ENCODE data around the gene TEX36. TPM values are rescaled to one million over a fixed set of nuclear protein-coding genes. Genes with fewer than 3 reads are reported as not detected.

TEX36 gene
- total RNA-seq, 1 experiment from 2014 or later: 0.25 TPM

DNA sequence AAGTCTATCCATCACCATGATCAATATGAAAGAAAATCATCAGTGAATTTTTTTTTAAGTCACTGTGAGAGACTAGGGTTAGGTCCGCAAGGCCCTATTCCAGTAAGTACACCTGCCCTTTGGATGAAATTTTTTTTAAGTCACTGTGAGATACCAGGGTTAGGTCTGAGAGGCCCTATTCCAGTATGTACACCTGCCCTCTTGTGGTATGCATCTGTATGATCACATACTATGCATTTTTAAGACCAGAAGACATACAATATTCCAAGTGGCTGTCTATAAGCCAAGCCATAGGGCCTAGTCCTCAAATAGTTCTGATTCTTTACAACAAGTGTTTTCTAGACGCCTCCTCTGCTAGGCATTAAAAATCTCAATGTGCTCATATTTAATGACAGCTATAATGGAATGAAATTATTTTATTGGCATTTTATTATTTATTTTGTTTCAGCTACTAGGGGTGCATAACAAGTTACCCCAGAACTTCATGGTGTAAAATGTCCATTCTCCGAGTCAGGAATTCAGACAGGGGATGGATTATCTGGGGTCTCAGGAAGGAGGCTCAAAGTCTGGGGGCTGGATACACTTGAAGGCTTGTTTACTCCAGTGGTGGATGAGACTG lies 53.1 kb downstream of the TEX36 start:
- H3K9ac ChIP-seq (ENCODE audit: low read length): no peak overlapping the region
- intact Hi-C loops (cut with micrococcal nuclease): loop anchor here (2.0 to 5.0 kb wide), 4 partner anchors 108 to 638 kb away; partner anchors contain the start of gene CTBP2
- POLR2A ChIA-PET: no interaction called here

More for the DNA sequence above, 53.1 kb downstream of the TEX36 start:
- no peak overlapping the region for H3K4me3 ChIP-seq (replicated peaks in 1 of 2; ENCODE audit: low read depth in 1 of 2, low read length in 2 of 2)
- ChIA-PET RAD21 (ENCODE audit: low non-redundant PET in 1 of 2, low total read pairs in 2 of 2, uncharacterized antibody in 2 of 2, unreplicated experiment in 2 of 2) (interaction anchor here in 1 of 2 experiments (1.4 kb wide), 1 partner anchor 637 kb away, joined by 3 read pairs; no protein-coding TSS in a partner anchor), CTCF (interaction anchor here (0.7 to 1.7 kb wide), 5 partner anchors 12 to 637 kb away, joined by 3 to 6 read pairs (median 3); no protein-coding TSS in a partner anchor)
- no peaks in the 10 kb centered on the region for H3K9me2 ChIP-seq (ENCODE audit: insufficient read depth)
- no peak overlapping the region for H3K27ac ChIP-seq (ENCODE audit: low read depth, low read length)
- no peaks in the 10 kb centered on the region for H3K9me3 ChIP-seq (ENCODE audit: control insufficient read depth in 1 of 2, insufficient read depth in 1 of 2, low read depth in 1 of 2, low read length in 2 of 2)
- peak; percentile 90 for ATAC-seq
- peaks cover 10 to 11% of the 10 kb centered on the region in 2 experiments; a peak in 3 of 4 replicates for H3K4me1 ChIP-seq (ENCODE audit: control insufficient read depth in 1 of 2, insufficient read depth in 2 of 2, low read length in 2 of 2)
- H2AFZ ChIP-seq (ENCODE audit: low read depth, low read length, poor library complexity, severe bottlenecking): no peak overlapping the region
- no TSS peak for BruUV-seq (replicated peaks)
- TF ChIP-seq RAD21 (IDR thresholded peaks at IDR 0.05; ENCODE audit: low read depth) (peak; percentile 90), CEBPB (IDR thresholded peaks at IDR 0.05; ENCODE audit: low read depth) (no peak), CBX3 (IDR thresholded peaks at IDR 0.05; ENCODE audit: low read depth) (0 out of 2 replicates have a peak, but pooled peaks have one; percentile 28), ELF1 (IDR thresholded peaks at IDR 0.05; ENCODE audit: borderline replicate concordance, low read depth) (no peak), ZNF274 (IDR thresholded peaks at IDR 0.05; ENCODE audit: low read depth, low read length) (no peak), SP1 (IDR thresholded peaks at IDR 0.05; ENCODE audit: low read depth) (no peak)
- TF ChIP-seq, protein P1, sequence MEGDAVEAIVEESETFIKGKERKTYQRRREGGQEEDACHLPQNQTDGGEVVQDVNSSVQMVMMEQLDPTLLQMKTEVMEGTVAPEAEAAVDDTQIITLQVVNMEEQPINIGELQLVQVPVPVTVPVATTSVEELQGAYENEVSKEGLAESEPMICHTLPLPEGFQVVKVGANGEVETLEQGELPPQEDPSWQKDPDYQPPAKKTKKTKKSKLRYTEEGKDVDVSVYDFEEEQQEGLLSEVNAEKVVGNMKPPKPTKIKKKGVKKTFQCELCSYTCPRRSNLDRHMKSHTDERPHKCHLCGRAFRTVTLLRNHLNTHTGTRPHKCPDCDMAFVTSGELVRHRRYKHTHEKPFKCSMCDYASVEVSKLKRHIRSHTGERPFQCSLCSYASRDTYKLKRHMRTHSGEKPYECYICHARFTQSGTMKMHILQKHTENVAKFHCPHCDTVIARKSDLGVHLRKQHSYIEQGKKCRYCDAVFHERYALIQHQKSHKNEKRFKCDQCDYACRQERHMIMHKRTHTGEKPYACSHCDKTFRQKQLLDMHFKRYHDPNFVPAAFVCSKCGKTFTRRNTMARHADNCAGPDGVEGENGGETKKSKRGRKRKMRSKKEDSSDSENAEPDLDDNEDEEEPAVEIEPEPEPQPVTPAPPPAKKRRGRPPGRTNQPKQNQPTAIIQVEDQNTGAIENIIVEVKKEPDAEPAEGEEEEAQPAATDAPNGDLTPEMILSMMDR (IDR thresholded peaks at IDR 0.05 in 2 of 3, conservative IDR thresholded peaks at IDR 0.05 in 1 of 3; ENCODE audit: borderline replicate concordance in 1 of 3, insufficient read depth in 1 of 3, low read depth in 2 of 3, low read length in 2 of 3): peak; percentile 78 to 79 (median 79)
- H3K4me2 ChIP-seq (ENCODE audit: low read length): no peak overlapping the region
- H3K27me3 ChIP-seq (ENCODE audit: insufficient read depth, low read length): peaks cover 44% of the 10 kb centered on the region; the same call in 1 of the 2 replicates
- peak; percentile 66 for DNase-seq (ENCODE audit: low read depth, low spot score)
- no peaks in the 10 kb centered on the region for H3K79me2 ChIP-seq (ENCODE audit: insufficient read depth, low read length)
- no peaks in the 10 kb centered on the region for H4K20me1 ChIP-seq (ENCODE audit: insufficient read depth)
- no peaks in the 10 kb centered on the region for H3K36me3 ChIP-seq (ENCODE audit: control insufficient read depth in 1 of 2, insufficient read depth in 2 of 2, low read length in 2 of 2)

Measured in HCT116 (cell line).